ENCODE results near the gene ZIC3. TPM values are rescaled to one million over a fixed set of nuclear protein-coding genes. Genes with fewer than 3 reads are reported as not detected.

Gene ZIC3
- total and polyA plus RNA-seq, 11 donors: not detected

DNA sequence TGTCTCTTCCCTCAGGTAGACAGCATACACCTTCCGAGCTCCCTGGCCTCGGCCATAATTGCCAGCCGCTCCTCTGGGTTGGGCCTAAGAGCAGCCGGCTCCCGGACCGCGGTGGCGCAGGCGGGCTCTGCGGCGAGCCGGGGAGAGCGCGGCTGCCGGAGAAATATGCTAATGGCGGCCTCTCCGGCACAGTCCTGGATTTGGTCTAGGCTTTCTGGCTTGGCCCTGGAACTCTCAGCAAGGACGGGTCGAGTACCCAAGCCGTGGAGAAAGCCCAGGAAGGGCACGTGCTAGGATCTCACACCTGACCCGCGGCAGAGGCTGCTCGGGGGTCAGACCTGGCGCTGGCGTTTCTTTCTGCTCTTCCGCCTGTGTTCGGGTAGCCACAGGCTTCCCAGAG lies 18.6 kb upstream of the ZIC3 start:
- DNase-seq (no peak), ATAC-seq (no peak)
- no peaks in the 10 kb centered on the region for H3K36me3 ChIP-seq
- 1 to 35% (median 12%) methylated on average over 18 to 28 of the region's 28 CpGs for WGBS, 4 donors
- H3K4me1 ChIP-seq: peaks cover 0 to 13% (median 0%) of the 10 kb centered on the region in 12 donors
- H3K9me3 ChIP-seq: no peaks in the 10 kb centered on the region
- H3K27me3 ChIP-seq: peaks cover 8 to 84% (median 43%) of the 10 kb centered on the region in 9 donors
- no peak overlapping the region for H3K27ac ChIP-seq
- intact Hi-C loops (cut with DNase I): no loop called here
- no peak overlapping the region for H3K4me3 ChIP-seq
- TF ChIP-seq POLR2A (IDR thresholded peaks at IDR 0.05) (no peak), CTCF (IDR thresholded peaks at IDR 0.05) (no peak)

DNA sequence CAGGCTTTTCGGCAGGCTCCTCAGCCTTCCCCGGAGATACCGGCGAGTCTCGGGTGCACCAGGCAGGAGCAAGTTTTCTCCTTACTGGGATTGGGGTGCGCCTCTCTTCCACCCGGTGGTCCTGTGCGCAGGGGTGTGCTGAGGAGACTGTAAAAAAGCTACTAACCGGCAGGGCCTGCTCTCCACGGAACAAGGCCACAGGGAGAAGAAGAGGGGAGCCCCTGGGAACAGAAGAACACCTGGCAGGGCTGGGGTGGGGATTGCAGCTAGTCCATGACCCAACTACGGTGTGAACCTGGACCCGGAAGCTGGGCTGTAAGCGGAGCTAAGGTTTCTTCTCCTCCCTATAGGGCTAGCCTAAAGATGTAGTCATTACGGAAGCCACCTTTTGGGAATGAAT lies 17.7 kb upstream of the ZIC3 start:
- ATAC-seq (no peak), DNase-seq (no peak)
- Histone ChIP-seq H3K4me1 (peaks cover 0 to 13% (median 0%) of the 10 kb centered on the region in 12 donors), H3K36me3 (no peaks in the 10 kb centered on the region), H3K9me3 (no peaks in the 10 kb centered on the region), H3K27ac (no peak overlapping the region), H3K4me3 (no peak overlapping the region), H3K27me3 (peaks cover 8 to 90% (median 43%) of the 10 kb centered on the region in 9 donors)
- WGBS, 4 donors: 4 to 47% (median 14%) methylated on average over 9 to 14 of the region's 14 CpGs
- TF ChIP-seq CTCF (IDR thresholded peaks at IDR 0.05) (no peak), POLR2A (IDR thresholded peaks at IDR 0.05) (no peak)
- intact Hi-C loops (cut with DNase I): no loop called here

GRCh38 chrX:137549073-137549472 lies 16.9 kb upstream of the ZIC3 start:
- intact Hi-C loops (cut with DNase I): no loop called here
- no peak for TF ChIP-seq CTCF (IDR thresholded peaks at IDR 0.05)
- TF ChIP-seq POLR2A (IDR thresholded peaks at IDR 0.05): no peak
- ATAC-seq: no peak
- no peak for DNase-seq
- H3K9me3 ChIP-seq: no peaks in the 10 kb centered on the region
- H3K4me1 ChIP-seq: peaks cover 0 to 13% (median 0%) of the 10 kb centered on the region in 12 donors
- H3K4me3 ChIP-seq: no peak overlapping the region
- peaks cover 8 to 86% (median 43%) of the 10 kb centered on the region in 9 donors for H3K27me3 ChIP-seq
- no peaks in the 10 kb centered on the region for H3K36me3 ChIP-seq
- H3K27ac ChIP-seq: no peak overlapping the region
- WGBS, 4 donors: 1 to 43% (median 15%) methylated on average over 23 to 24 of the region's 24 CpGs

DNA sequence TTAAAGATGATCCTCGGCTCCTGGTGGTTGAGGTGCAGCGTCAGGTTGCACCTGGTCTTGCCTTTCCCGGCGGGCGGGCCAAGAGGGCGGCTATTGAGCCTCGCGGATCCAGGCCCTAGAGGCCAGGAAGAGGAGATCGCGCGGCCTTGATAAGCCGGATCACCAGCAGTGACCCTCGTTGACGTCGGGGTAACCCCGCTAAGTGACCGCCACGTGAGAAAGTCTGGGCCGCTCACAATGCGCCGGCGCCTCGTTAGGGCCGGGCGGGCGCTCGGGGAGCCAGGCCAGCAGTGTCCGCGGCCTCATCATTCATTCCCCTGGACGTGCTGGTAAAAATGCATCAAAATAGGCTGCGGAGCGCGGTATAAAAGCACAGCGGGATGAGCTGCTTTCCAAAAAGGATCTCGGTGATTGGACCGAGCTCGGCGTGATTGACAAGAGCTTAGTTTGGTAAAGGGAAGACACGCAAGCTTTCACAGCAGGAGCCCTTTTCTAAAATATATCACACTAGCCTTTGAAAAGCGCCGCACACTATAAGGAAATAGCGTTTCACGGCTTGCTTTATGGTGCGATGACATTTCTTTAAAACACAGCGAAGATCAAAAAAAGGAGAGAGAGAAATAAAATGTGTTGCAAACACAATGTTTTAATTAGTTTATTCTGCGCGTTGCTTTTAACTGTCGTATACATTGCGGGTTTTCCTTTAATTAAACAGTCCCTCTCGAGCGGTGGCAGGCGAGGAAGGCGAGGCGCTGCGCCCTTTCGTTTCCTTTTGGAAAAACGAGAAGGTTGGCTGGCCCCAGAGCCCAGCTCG lies 15.9 kb upstream of the ZIC3 start:
- Histone ChIP-seq H3K27me3 (peaks cover 8 to 78% (median 43%) of the 10 kb centered on the region in 9 donors), H3K4me3 (peak overlapping the region in 3 of 12 donors; percentile 17 to 26 (median 20)), H3K9me3 (no peaks in the 10 kb centered on the region), H3K4me1 (peaks cover 0 to 13% (median 0%) of the 10 kb centered on the region in 12 donors), H3K27ac (no peak overlapping the region), H3K36me3 (no peaks in the 10 kb centered on the region)
- intact Hi-C loops (cut with DNase I): no loop called here
- no peak for DNase-seq
- ATAC-seq: no peak
- WGBS, 4 donors: 2 to 37% (median 20%) methylated on average over 35 to 58 of the region's 58 CpGs
- no peak for TF ChIP-seq POLR2A (IDR thresholded peaks at IDR 0.05)
- TF ChIP-seq CTCF (IDR thresholded peaks at IDR 0.05): no peak
